Hair follicular keratinocyte (primary cell): ENCODE results near the gene LRBA. TPM values are rescaled to one million over a fixed set of nuclear protein-coding genes. Genes with fewer than 3 reads are reported as not detected.

Source experiments
- total RNA-seq: library from RNA; depleted of rRNA; stranded (reverse); fragments of >200 nt; gene quantifications from 2 replicates; pipeline ENCODE4 v1.2.3, GENCODE V29; 2015

LRBA gene
- 42.7 and 51.5 TPM in 2 replicates for total RNA-seq

GRCh38 chr4:151014521-151015458 lies at the start of gene LRBA:
Gene LRBA (minus strand): TSS chr4:151015284. CDS start chr4:151014642, 642 bp downstream.

GRCh38 chr4:150582146-150582872 lies 432.8 kb downstream of the LRBA start, which contains the start of gene MAB21L2:
Gene MAB21L2 (plus strand): TSS chr4:150582151. CDS start chr4:150583030, 879 bp downstream.

Other genes with a start within 250 kb of the LRBA start
- gene RPS3A, start 84.3 kb upstream of the LRBA start, total RNA-seq = 3,652 and 4,285 TPM in 2 replicates